Right renal pelvis (tissue), 4 donors: Measurements from ENCODE around the gene P4HB. TPM values are rescaled to one million over a fixed set of nuclear protein-coding genes. Genes with fewer than 3 reads are reported as not detected.
"Not testable (repeated sequence)": the region's sequence is repeated elsewhere in the genome, so short reads cannot be mapped to it uniquely, and the experiment has no call there.

Source experiments
- DNase-seq, 4 donors: peaks; one replicate each; pipeline ENCODE4 v3.0.0-alpha.2; 2013; ENCODE audit warnings: low read depth in 4 of 4, low spot score in 3 of 4, missing footprints in 1 of 4
- polyA plus RNA-seq, 4 donors: library from polyadenylated mRNA; unstranded; fragments of 120-200 nt; gene quantifications; one replicate each; pipeline ENCODE4 v1.2.1, GENCODE V29; 2013; ENCODE audit not compliant: insufficient read length in 4 of 4

The P4HB gene
- polyA plus RNA-seq, 4 donors: 407 to 439 (median 410) TPM

DNA sequence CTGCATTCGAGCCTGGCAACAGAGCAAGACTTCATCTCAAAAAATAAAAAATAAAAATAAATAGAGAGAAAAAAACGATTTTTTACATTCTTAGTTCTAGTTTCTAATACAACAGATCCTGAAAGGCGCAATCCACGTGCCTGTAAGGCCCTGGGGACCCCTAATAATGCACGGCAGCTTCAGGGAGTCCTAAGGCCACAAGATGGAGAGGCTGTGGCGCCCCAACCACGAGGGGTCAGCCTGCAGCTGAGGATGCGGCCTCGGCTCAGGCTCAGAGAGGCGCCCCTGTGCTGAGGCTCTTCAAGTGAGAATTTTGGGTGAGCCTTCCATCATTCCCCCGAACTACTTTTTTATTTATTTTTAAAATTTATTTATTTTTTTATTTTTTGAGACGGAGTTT is 10.9 kb downstream of the P4HB start:
- DNase-seq: no peak

- no peak for DNase-seq
Observed at GRCh38 chr17:81846743-81847689, 13.3 kb downstream of the P4HB start.

GRCh38 chr17:81845881-81846742 is 14.2 kb downstream of the P4HB start:
- DNase-seq: no peak

GRCh38 chr17:81845361-81845760 is 15.0 kb downstream of the P4HB start:
- no peak for DNase-seq

GRCh38 chr17:81844887-81845286 is 15.4 kb downstream of the P4HB start:
- no peak for DNase-seq

DNA sequence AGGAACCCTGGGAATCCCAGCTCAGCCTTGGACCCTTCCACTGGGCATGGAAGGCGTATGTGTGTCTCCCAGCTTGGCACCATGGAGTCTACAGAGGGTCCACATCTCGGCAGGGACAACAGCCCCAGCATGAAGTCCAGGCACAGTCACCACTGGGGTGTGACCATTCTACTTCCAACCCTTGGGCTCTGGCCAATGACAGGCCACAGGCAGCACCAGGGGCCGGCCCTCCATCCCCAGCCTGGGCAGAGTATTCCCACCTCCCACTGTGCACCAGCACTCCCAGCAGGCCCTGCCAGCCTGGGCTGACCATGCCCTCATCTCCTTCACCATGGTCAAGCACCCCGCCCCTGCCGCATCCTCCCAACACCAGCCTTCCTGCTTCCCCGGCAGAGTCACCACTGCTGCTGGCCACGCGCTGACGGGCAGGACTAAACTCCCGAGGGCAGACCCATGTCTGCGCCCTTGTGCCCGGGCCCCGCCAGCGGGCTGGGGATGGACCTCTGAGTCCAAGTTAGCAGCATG is 15.9 kb downstream of the P4HB start:
- no peak for DNase-seq

- DNase-seq: no peak
Observed at GRCh38 chr17:81843713-81844326, 16.5 kb downstream of the P4HB start.

- no peak for DNase-seq
Observed at GRCh38 chr17:81842725-81843504, 17.4 kb downstream of the P4HB start.

- no peak for DNase-seq
Observed at GRCh38 chr17:81842378-81842724, 18.0 kb downstream of the P4HB start.

GRCh38 chr17:81841866-81842265 is 18.5 kb downstream of the P4HB start:
- no peak for DNase-seq

- no peak for DNase-seq
Observed at GRCh38 chr17:81840826-81841778, 19.2 kb downstream of the P4HB start.

- not testable (repeated sequence) for DNase-seq
Observed at GRCh38 chr17:81840059-81840458, 20.3 kb downstream of the P4HB start.

GRCh38 chr17:81839301-81839700 is 21.0 kb downstream of the P4HB start:
- no peak for DNase-seq

GRCh38 chr17:81838753-81839255 is 21.5 kb downstream of the P4HB start:
- DNase-seq: no peak

DNA sequence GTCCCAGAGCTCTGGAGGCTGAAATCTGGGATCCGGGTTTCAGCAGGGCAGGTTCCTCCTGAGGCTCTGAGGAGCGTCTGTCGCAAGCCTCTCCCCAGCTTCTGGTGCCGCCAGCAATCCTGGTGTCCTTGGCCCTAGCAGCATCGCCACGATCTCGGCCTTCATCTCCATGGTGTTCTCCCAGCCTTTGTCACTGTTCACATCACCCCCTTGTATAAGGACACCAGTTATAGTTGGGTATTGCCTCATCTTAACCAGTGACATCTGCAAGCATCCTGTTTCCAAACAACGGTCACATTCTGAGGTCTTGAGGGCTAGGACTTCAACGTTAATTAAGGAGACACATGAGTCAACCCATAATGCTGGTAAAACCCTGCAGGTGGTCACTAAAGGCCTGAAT is 22.7 kb downstream of the P4HB start:
- no peak for DNase-seq

GRCh38 chr17:81834831-81835267 is 25.5 kb downstream of the P4HB start, which contains the start of gene PPP1R27:
PPP1R27 (minus strand) TSS chr17:81835050; CDS start chr17:81834953, 97 bp downstream.
- no peak for DNase-seq

- no peak for DNase-seq
Observed at GRCh38 chr17:81833921-81834830, 26.2 kb downstream of the P4HB start.
